NCI-H446 (cell line): Measurements from ENCODE around the gene CCDC27.
A peak's percentile ranks its signal among the peaks of the same experiment; 100 is the strongest.

Experiments used
- DNase-seq, 2 experiments: peaks; one replicate each; lab custom pipeline; 2025; lab: John Stamatoyannopoulos, UW

The CCDC27 gene

GRCh38 chr1:3752400-3752945 lies at the start of gene CCDC27:
TSS of gene CCDC27 (plus strand) at chr1:3752450. CDS start at chr1:3752482, 32 bp downstream.
- DNase-seq: no peak

DNA sequence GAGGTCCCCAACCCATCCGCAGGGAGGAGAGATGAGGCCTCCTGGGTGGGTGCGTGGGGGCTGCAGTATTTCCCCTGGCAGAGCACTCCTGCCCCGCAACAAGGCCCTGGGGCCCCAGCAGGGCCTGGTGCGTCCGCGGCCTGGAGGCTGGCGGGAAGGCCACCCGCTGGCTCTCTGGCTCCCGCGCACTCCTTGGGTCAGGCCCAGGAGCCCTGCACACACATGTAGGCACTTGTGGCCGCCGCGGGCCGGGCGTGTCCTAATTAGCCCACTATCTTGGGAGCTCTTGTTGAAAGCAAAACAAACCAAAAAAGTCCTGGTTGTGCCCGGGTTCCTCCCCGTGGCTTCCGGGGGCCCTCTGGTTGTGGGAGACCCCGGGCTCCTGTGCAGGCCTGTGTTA lies 49.7 kb upstream of the CCDC27 start:
- no peak for DNase-seq

GRCh38 chr1:3702990-3703728 lies 49.1 kb upstream of the CCDC27 start:
- no peak for DNase-seq

DNA sequence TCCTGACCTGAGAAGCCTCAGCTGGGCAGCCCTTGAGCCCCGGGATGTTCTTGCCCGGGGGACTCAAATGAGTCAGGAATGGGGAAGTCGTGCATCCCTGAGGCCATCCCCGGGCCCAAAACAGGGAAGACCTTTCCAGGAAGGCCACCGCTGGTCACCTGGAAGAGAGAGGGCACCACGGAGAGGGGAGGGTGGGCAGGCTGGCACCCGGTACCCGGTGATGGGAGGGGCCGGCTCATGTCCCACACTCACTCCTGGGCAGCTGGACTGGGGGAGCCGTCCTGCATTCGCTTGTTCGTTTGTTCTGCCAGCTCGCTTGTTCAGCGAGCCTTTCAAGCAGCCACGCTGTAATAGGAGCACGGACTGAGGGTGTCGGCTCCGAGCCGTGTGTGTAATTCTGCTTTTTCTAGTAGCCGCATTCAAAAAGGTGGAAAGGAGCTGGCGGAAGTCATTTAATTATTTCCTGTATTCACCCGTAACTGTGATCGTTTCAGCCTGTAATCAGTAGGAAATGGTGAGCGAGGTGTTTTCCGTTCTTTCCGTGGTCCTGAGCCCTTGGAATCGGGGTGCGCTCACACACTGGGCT lies 48.4 kb upstream of the CCDC27 start:
- DNase-seq: no peak

- DNase-seq: no peak
Observed at GRCh38 chr1:3705341-3705950, 46.8 kb upstream of the CCDC27 start.

GRCh38 chr1:3706651-3707297 lies 45.5 kb upstream of the CCDC27 start:
- no peak for DNase-seq

DNA sequence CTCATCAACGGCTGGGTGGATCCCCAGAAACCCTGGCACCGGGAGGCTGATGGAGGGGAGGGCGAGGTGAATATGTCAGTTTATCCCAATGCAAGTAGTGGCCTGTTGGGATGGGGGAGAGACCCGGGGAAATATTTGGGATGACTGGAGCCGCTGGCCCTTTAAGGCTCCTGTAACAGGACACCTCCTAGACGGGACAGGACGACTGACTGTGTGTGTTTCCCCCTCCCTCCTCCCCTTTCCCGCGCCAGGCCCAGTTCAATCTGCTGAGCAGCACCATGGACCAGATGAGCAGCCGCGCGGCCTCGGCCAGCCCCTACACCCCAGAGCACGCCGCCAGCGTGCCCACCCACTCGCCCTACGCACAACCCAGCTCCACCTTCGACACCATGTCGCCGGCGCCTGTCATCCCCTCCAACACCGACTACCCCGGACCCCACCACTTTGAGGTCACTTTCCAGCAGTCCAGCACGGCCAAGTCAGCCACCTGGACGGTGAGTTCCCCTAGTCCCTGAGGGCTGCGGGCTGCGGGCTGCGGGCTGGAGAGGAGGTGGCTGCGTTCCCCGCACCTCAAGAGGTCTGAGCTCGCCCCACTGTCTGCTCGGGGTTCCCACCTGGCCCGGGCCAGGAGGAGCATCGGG lies 44.8 kb upstream of the CCDC27 start:
- DNase-seq: no peak

- no peak for DNase-seq
Observed at GRCh38 chr1:3707939-3708328, 44.3 kb upstream of the CCDC27 start.

GRCh38 chr1:3708791-3709190 lies 43.5 kb upstream of the CCDC27 start:
- DNase-seq: no peak

DNA sequence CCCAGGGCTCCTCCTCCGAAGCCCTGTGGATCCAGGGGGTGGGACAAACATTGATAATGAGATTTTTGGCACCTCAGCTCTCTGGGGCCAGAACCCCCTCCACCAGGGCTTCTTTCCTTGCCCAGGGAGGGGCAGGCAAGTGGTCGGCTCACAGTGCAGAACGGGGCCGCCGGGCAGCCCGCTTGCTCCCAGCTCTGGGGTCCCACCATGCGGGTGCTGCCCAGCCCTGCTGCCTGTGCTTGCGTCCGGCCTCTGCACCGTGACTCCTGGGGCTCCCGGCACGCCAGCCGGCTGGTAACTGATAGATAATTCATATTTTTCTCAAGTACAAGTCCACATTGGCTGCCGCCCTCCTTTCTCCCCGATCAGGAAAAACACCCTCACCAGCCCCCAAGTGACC lies 42.0 kb upstream of the CCDC27 start:
- no peak for DNase-seq

DNA sequence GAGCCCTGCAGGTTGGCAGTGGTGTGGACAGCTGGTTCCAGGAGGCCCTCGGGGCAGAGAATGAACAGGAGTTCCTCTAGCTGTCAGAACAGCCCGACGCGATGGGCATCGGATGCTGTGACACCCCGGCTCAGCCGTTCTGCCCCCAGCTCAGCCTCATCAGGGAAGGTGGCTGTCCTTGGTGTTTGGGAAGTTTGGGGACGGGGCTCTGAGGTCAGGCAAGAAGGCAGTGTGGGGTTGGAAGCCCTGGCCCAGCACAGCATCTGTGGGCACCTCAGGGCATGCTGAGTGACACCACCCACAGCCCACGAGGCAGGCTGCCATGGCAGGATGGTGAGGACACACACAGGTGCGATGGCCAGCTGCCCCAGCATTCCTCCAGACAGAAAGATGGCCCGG lies 40.9 kb upstream of the CCDC27 start:
- DNase-seq: no peak

DNA sequence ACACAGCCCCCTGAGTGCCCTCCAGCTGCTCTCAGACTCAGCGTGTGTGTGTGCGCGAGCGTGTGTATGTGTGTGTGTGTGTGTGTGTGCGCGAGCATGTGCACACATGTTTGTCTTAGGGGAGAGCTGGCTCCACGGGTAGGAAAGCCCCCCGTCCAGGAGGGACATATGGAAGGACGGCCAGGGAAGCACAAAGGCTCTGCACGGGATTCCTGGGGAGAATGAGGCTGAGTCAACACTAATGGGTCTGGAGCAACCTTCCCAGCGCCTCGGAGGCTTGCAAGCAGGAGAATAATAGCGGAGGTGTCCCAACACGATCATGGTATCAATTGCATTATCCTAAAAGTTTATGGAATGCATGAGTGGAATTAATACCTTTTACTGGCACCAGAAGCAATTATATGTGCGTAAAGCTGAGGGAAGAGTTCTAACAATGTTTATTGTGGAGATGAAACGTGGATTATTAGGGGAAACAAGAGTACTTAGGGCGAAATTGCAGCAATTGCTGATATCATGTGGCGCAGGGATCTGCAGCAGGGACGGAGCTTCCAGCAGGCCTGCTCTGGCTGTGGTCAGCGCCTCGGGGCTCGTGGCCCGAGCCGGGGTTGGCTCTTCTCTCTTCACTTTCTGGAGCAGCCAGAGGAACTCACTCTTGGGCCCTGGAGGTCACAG lies 40.3 kb upstream of the CCDC27 start:
- DNase-seq: no peak

DNA sequence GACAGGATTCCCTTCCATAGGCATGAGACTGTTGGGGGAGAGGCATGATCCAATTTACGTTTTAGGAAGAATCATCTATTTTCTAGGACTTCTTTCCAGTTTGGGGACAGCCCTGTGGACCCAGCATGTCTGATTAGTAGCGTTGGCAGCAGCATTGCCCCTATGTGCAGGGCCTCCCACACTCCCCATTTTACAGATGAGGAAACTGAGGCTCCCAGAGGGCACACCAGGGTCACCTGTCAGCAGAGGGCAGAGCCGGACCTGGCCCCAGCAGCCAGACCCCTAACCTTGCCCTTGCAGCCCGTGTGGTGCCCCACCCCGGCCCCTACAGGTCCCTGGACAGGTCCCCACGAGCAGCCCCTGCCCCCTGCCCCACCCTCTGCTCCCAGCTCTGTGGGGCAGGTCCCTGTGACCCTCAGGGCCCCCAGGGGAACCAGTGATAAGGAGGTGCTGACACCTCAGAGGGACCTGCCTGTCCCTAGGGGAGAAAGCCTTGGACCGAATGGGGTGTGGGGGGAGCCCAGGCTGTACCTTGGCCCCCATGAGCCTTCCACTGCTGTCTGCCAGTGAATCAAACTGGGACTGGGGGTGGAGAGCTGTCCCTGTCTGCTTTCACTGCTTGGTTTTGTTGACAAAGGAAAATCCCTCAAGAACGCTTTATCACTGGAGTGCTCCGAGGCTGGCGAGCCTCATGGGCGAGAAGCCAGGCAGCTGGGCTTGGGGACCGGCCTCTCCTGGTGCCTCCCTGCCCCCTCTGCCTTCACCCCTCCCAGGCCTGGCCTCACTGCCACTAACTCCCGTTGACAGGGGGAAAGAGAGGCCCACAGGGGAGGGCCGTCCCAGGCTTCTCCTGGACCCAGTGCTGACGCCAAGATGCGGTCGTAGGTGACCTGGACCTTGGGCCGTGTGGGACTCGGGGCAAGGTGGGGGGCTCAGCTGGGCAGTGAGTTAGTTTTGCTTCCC lies 39.4 kb upstream of the CCDC27 start:
- peak in 1 of 2 experiments; percentile 19 for DNase-seq

- no peak for DNase-seq
Observed at GRCh38 chr1:3713840-3714239, 38.4 kb upstream of the CCDC27 start.

- DNase-seq: peak in 1 of 2 experiments; percentile 42
Observed at GRCh38 chr1:3714284-3714741, 37.9 kb upstream of the CCDC27 start.

- no peak for DNase-seq
Observed at GRCh38 chr1:3714814-3715213, 37.4 kb upstream of the CCDC27 start.

- no peak for DNase-seq
Observed at GRCh38 chr1:3716351-3716750, 35.9 kb upstream of the CCDC27 start.

DNA sequence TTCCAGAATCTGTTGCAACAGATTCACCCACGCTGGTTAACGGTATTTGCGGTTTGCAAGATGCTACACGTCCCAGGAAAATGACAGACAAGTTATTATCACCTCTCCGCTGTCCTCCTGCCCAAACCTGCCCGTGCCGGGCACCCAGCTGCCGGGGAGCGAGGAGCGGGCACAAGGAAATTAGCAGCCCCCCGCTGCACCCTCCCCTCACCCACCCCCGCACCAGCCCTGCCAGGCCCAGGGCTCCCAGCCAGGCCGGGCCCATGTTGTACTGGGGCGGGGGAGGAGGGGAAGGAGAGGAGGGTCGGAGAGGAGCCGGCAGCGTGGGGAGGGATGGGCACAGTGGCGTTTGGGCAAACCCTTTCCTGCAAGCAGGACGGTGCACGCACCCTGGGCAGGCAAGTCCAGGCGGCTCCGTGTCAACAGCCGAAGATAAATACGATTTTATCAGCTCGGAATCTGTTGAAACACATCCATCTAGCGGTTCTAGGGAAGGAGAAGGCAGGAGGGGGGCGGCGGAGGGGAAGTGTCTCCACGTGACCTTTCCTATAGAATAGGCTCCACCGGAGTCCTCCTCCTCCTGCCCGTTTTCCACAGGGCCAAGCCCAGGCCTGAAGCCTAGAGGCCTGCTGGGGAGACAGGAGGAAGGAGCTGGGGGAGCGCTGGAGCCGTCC lies 35.1 kb upstream of the CCDC27 start:
- DNase-seq: no peak

GRCh38 chr1:3717715-3718601 lies 34.3 kb upstream of the CCDC27 start:
- DNase-seq: no peak
